GM21528 (cell line): Measurements from ENCODE around the gene ERBB4.

Experiments used
- ATAC-seq: cut with Tn5 transposase; IDR thresholded peaks from one replicate; pipeline ENCODE4 v1.9.1; 2021; ENCODE audit warnings: mild to moderate bottlenecking, moderate library complexity; ENCODE audit not compliant: unreplicated experiment, low FRiP score

Gene ERBB4

GRCh38 chr2:211955648-211956047, 583.0 kb downstream of the ERBB4 start:
- ATAC-seq, result no peak

- ATAC-seq, result no peak
Measured at GRCh38 chr2:211948932-211949331, 589.7 kb downstream of the ERBB4 start.

- no peak for ATAC-seq
Measured at GRCh38 chr2:211946960-211947359, 591.6 kb downstream of the ERBB4 start.

- ATAC-seq, result peak; percentile 75
Measured at GRCh38 chr2:211944572-211944971, 594.0 kb downstream of the ERBB4 start.

GRCh38 chr2:211942153-211942552, 596.4 kb downstream of the ERBB4 start:
- ATAC-seq, result no peak

- ATAC-seq, result no peak
Measured at GRCh38 chr2:211941216-211941747, 597.3 kb downstream of the ERBB4 start.

- ATAC-seq, result no peak
Measured at GRCh38 chr2:211939177-211939576, 599.4 kb downstream of the ERBB4 start.

- ATAC-seq, result no peak
Measured at GRCh38 chr2:211934811-211935210, 603.8 kb downstream of the ERBB4 start.

GRCh38 chr2:211931314-211931713, 607.3 kb downstream of the ERBB4 start:
- no peak for ATAC-seq

GRCh38 chr2:211930331-211930730, 608.3 kb downstream of the ERBB4 start:
- ATAC-seq, result peak; percentile 81

- ATAC-seq, result no peak
Measured at GRCh38 chr2:211928201-211928600, 610.4 kb downstream of the ERBB4 start.

GRCh38 chr2:211923019-211923418, 615.6 kb downstream of the ERBB4 start:
- ATAC-seq, result no peak

- ATAC-seq, result no peak
Measured at GRCh38 chr2:211903961-211904360, 634.6 kb downstream of the ERBB4 start.

- no peak for ATAC-seq
Measured at GRCh38 chr2:211901226-211901846, 637.3 kb downstream of the ERBB4 start.

- ATAC-seq, result no peak
Measured at GRCh38 chr2:211900518-211900917, 638.1 kb downstream of the ERBB4 start.

GRCh38 chr2:211900000-211900399, 638.6 kb downstream of the ERBB4 start:
- ATAC-seq, result no peak

GRCh38 chr2:211898702-211899101, 639.9 kb downstream of the ERBB4 start:
- no peak for ATAC-seq

- no peak for ATAC-seq
Measured at GRCh38 chr2:211881449-211881848, 657.2 kb downstream of the ERBB4 start.

- no peak for ATAC-seq
Measured at GRCh38 chr2:211879323-211879722, 659.3 kb downstream of the ERBB4 start.

GRCh38 chr2:211877061-211877460, 661.5 kb downstream of the ERBB4 start:
- no peak for ATAC-seq

- ATAC-seq, result no peak
Measured at GRCh38 chr2:211875488-211875887, 663.1 kb downstream of the ERBB4 start.

- no peak for ATAC-seq
Measured at GRCh38 chr2:211868996-211869533, 669.5 kb downstream of the ERBB4 start.
